ENCODE data around the gene SLC35B2. TPM values are rescaled to one million over a fixed set of nuclear protein-coding genes. Genes with fewer than 3 reads are reported as not detected.

SLC35B2 gene
- total RNA-seq, 1 experiment from 2014 or later, result 28.9 TPM

GRCh38 chr6:44222486-44223318, 34.6 kb downstream of the SLC35B2 start (continued):
- no peak for TF ChIP-seq MAX (CRISPR knock-in tag; IDR thresholded peaks at IDR 0.05)
- no peak for TF ChIP-seq MYBL2 (CRISPR knock-in tag; IDR thresholded peaks at IDR 0.05)
- TF ChIP-seq JAZF1 (CRISPR knock-in tag; IDR thresholded peaks at IDR 0.05), result no peak
- no peak for TF ChIP-seq ZNF532 (CRISPR knock-in tag; IDR thresholded peaks at IDR 0.05; ENCODE audit: borderline replicate concordance)
- no peak for TF ChIP-seq EMX1 (CRISPR knock-in tag; IDR thresholded peaks at IDR 0.05)

GRCh38 chr6:44221961-44222335, 35.4 kb downstream of the SLC35B2 start:
- no peak overlapping the region; the same call in 1 of the 2 replicates for H3K4me3 Mint-ChIP-seq
- ChIA-PET POLR2A (interaction anchor here (0.9 to 5.7 kb wide), 3 partner anchors 22 to 66 kb away, joined by 3 to 63 read pairs (median 3); partner anchors contain the start of gene HSP90AB1), CTCF (interaction anchor here (0.6 to 10.7 kb wide), 24 partner anchors 13 to 159 kb away, joined by 3 to 174 read pairs (median 5); partner anchors contain the start of genes HSP90AB1, SLC35B2 and TMEM151B)
- no peaks in the 10 kb centered on the region for H3K9me3 Mint-ChIP-seq
- DNase-seq (ENCODE audit: low spot score) (no peak), ATAC-seq (no peak)
- TF ChIP-seq AFF4 (CRISPR knock-in tag; IDR thresholded peaks at IDR 0.05; ENCODE audit: borderline replicate concordance) (no peak), ZNF416 (CRISPR knock-in tag; IDR thresholded peaks at IDR 0.05) (no peak), CTCF (IDR thresholded peaks at IDR 0.05) (0 out of 2 replicates have a peak, but pooled peaks have one; percentile 6)
- H3K4me1 Mint-ChIP-seq, result peaks cover 69% of the 10 kb centered on the region
- H3K36me3 Mint-ChIP-seq, result no peaks in the 10 kb centered on the region
- H3K27ac Mint-ChIP-seq, result peak overlapping the region; percentile 53; the same call in 1 of the 2 replicates
- H3K27me3 Mint-ChIP-seq (ENCODE audit: low read depth), result no peaks in the 10 kb centered on the region

GRCh38 chr6:44221291-44221960, 35.9 kb downstream of the SLC35B2 start:
- ATAC-seq, result peak; percentile 5
- TF ChIP-seq CTCF (IDR thresholded peaks at IDR 0.05) (peak; percentile 45; the same call in 1 of the 2 replicates), GABPB1 (CRISPR knock-in tag; IDR thresholded peaks at IDR 0.05) (peak; percentile 35; the same call in 1 of the 2 replicates), ZNF423 (CRISPR knock-in tag; IDR thresholded peaks at IDR 0.05) (peak; percentile 75), FOXK1 (CRISPR knock-in tag; IDR thresholded peaks at IDR 0.05) (0 out of 2 replicates have a peak, but pooled peaks have one; percentile 14), HMGXB4 (CRISPR knock-in tag; IDR thresholded peaks at IDR 0.05) (no peak)
- ChIA-PET POLR2A (interaction anchor here (0.9 to 5.7 kb wide), 3 partner anchors 21 to 65 kb away, joined by 3 to 63 read pairs (median 3); partner anchors contain the start of gene HSP90AB1), CTCF (interaction anchor here (0.6 to 10.7 kb wide), 19 partner anchors 13 to 159 kb away, joined by 3 to 174 read pairs (median 4); partner anchors contain the start of gene TMEM151B)
- H3K27ac Mint-ChIP-seq, result peak overlapping the region; percentile 95
- no peaks in the 10 kb centered on the region for H3K36me3 Mint-ChIP-seq
- H3K4me1 Mint-ChIP-seq, result peaks cover 69% of the 10 kb centered on the region
- H3K4me3 Mint-ChIP-seq, result no peak overlapping the region; the same call in none of the 2 replicates
- peak; percentile 70 for DNase-seq (ENCODE audit: low spot score)
- H3K27me3 Mint-ChIP-seq (ENCODE audit: low read depth), result no peaks in the 10 kb centered on the region
- H3K9me3 Mint-ChIP-seq, result no peaks in the 10 kb centered on the region
